Measurements from ENCODE around the gene TMEM131L.

DNA sequence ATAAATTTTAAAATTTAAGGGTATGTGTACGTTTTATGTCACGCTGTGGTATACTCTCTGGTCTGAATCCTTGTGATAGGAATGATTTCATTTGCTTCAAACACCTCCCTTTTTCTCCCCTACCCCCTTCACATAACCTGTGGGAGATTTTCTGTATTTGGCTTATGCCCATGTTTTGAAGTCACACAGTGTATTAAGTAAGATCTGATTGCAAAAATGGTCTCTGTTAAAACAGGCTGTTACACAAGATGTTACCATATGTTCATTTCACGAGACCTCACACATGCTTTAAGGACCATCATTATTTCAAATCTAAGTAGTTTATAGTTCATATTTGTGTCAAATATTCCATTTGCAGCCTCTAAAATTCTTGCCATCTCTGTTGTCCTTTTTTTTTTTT is 63.5 kb downstream of the TMEM131L start:
- TF ChIP-seq, protein P1, sequence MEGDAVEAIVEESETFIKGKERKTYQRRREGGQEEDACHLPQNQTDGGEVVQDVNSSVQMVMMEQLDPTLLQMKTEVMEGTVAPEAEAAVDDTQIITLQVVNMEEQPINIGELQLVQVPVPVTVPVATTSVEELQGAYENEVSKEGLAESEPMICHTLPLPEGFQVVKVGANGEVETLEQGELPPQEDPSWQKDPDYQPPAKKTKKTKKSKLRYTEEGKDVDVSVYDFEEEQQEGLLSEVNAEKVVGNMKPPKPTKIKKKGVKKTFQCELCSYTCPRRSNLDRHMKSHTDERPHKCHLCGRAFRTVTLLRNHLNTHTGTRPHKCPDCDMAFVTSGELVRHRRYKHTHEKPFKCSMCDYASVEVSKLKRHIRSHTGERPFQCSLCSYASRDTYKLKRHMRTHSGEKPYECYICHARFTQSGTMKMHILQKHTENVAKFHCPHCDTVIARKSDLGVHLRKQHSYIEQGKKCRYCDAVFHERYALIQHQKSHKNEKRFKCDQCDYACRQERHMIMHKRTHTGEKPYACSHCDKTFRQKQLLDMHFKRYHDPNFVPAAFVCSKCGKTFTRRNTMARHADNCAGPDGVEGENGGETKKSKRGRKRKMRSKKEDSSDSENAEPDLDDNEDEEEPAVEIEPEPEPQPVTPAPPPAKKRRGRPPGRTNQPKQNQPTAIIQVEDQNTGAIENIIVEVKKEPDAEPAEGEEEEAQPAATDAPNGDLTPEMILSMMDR (IDR thresholded peaks at IDR 0.05 in 2 of 3, conservative IDR thresholded peaks at IDR 0.05 in 1 of 3; ENCODE audit: borderline replicate concordance in 1 of 3, insufficient read depth in 1 of 3, low read depth in 2 of 3, low read length in 2 of 3): no peak
- TF ChIP-seq, protein P2, sequence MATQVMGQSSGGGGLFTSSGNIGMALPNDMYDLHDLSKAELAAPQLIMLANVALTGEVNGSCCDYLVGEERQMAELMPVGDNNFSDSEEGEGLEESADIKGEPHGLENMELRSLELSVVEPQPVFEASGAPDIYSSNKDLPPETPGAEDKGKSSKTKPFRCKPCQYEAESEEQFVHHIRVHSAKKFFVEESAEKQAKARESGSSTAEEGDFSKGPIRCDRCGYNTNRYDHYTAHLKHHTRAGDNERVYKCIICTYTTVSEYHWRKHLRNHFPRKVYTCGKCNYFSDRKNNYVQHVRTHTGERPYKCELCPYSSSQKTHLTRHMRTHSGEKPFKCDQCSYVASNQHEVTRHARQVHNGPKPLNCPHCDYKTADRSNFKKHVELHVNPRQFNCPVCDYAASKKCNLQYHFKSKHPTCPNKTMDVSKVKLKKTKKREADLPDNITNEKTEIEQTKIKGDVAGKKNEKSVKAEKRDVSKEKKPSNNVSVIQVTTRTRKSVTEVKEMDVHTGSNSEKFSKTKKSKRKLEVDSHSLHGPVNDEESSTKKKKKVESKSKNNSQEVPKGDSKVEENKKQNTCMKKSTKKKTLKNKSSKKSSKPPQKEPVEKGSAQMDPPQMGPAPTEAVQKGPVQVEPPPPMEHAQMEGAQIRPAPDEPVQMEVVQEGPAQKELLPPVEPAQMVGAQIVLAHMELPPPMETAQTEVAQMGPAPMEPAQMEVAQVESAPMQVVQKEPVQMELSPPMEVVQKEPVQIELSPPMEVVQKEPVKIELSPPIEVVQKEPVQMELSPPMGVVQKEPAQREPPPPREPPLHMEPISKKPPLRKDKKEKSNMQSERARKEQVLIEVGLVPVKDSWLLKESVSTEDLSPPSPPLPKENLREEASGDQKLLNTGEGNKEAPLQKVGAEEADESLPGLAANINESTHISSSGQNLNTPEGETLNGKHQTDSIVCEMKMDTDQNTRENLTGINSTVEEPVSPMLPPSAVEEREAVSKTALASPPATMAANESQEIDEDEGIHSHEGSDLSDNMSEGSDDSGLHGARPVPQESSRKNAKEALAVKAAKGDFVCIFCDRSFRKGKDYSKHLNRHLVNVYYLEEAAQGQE (IDR thresholded peaks at IDR 0.05; ENCODE audit: low read depth): no peak
- TF ChIP-seq CEBPB (IDR thresholded peaks at IDR 0.05; ENCODE audit: low read depth) (no peak), POLR2AphosphoS5 (IDR thresholded peaks at IDR 0.05; ENCODE audit: low read depth, low read length) (no peak), ZFX (IDR thresholded peaks at IDR 0.05) (no peak), RAD21 (IDR thresholded peaks at IDR 0.05; ENCODE audit: low read depth) (no peak), POLR2A (IDR thresholded peaks at IDR 0.05; ENCODE audit: borderline replicate concordance, extremely low read depth, insufficient read depth, insufficient read length) (no peak), SIN3A (IDR thresholded peaks at IDR 0.05; ENCODE audit: low read depth) (no peak), EZH2phosphoT487 (IDR thresholded peaks at IDR 0.05; ENCODE audit: borderline replicate concordance) (no peak), EZH2 (IDR thresholded peaks at IDR 0.05) (no peak)
- TF ChIP-seq, protein P3, sequence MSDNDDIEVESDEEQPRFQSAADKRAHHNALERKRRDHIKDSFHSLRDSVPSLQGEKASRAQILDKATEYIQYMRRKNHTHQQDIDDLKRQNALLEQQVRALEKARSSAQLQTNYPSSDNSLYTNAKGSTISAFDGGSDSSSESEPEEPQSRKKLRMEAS (IDR thresholded peaks at IDR 0.05): no peak
